Right lobe of liver (tissue), 6 donors: ENCODE data around the gene RASA2. TPM values are rescaled to one million over a fixed set of nuclear protein-coding genes. Genes with fewer than 3 reads are reported as not detected.

Source experiments
- ATAC-seq, 4 donors: fragments of 200-7000 bp; cut with Tn5 transposase; one replicate each; pipeline ENCODE4 v1.9.1; 2020; ENCODE audit warnings: mild to moderate bottlenecking in 4 of 4, moderate library complexity in 4 of 4
- DNase-seq, 3 donors: peaks; one replicate each; pipeline ENCODE4 v3.0.0-alpha.2; 2020
- H3K27ac ChIP-seq, 3 donors: fragments of 200-600 bp; one replicate each; pipeline ENCODE4 v1.8.0; 2022
- H3K27me3 ChIP-seq, 2 donors: fragments of 200-600 bp; one replicate each; pipeline ENCODE4 v1.8.0; 2022
- H3K36me3 ChIP-seq, 4 donors: fragments of 200-600 bp; sonication (generic) in 1 of 4; one replicate each; pipeline versions ENCODE4 v1.5.1 to v1.8.0; 2017 to 2022; ENCODE audit warnings: control low read depth in 1 of 4
- H3K4me1 ChIP-seq, 4 donors: fragments of 200-600 bp; sonication (generic) in 1 of 4; one replicate each; pipeline versions ENCODE4 v1.5.1 to v1.8.0; 2017 to 2022; ENCODE audit warnings: control low read depth in 1 of 4
- H3K4me3 ChIP-seq, 3 donors: fragments of 200-600 bp; one replicate each; pipeline ENCODE4 v1.8.0; 2022
- H3K9me3 ChIP-seq, 4 donors: fragments of 200-600 bp; sonication (generic) in 1 of 4; one replicate each; pipeline versions ENCODE4 v1.5.1 to v1.8.0; 2017 to 2022; ENCODE audit warnings: control low read depth in 1 of 4
- CTCF ChIP-seq, 4 donors: fragments of 200-600 bp in 3 of 4; fragments of 450-650 bp in 1 of 4; IDR thresholded peaks; one replicate each; pipeline versions ENCODE4 v1.5.1 to v1.8.0; 2016 to 2022; ENCODE audit warnings: antibody characterized with exemption in 4 of 4, mild to moderate bottlenecking in 2 of 4
- POLR2A ChIP-seq: fragments of 450-650 bp; IDR thresholded peaks from one replicate; pipeline ENCODE4 v1.6.1; 2017; ENCODE audit warnings: antibody characterized with exemption, mild to moderate bottlenecking
- WGBS: methylation state at CpG from one replicate; pipeline ENCODE4 v1.1.6; 2018; ENCODE audit warnings: low coverage, low lambda C conversion rate; ENCODE audit not compliant: insufficient coverage; ENCODE audit errors: missing lambda C conversion rate; 5-methylcytosine and 5-hydroxymethylcytosine counted together
- intact Hi-C, 2 donors: fragments of 100-400 bp; cut with DNase I; formaldehyde crosslinking; loops; one replicate each; pipeline versions ENCODE4 v1.11.2 to v1.14.1; 2022
- total RNA-seq, 6 experiments: library from RNA; depleted of rRNA in 2 of 6; stranded (reverse); fragments of >200 nt in 2 of 6; fragmentation: NEBNext Ultra II Directional in 3 of 6; extraction: Animal tissue kit (Norgen Biotek cat#: 25700) in 3 of 6; gene quantifications; one replicate each; pipeline versions ENCODE4 v1.1.0 to v1.2.4, GENCODE V29; 2016 to 2023
- donor health status: DM: no; HTN: yes; CAD: no.
- donor health status: DM: no; HTN: no; CAD: no.
- donor health status: DM: no; HTN: no; CAD: no.
- donor health status: DM: no; HTN: yes; CAD: no.
- donor health status: DM: no; HTN: yes; CAD: no.

The RASA2 gene
- total RNA-seq, 6 experiments from 2014 or later: 3.5 to 7.9 (median 5.5) TPM

GRCh38 chr3:141632779-141633374, 146.1 kb downstream of the RASA2 start:
- no peak overlapping the region for H3K4me3 ChIP-seq
- no peak for TF ChIP-seq CTCF (IDR thresholded peaks at IDR 0.05)
- no peak for TF ChIP-seq POLR2A
- H3K27me3 ChIP-seq: no peaks in the 10 kb centered on the region
- no peaks in the 10 kb centered on the region for H3K4me1 ChIP-seq
- DNase-seq (no peak), ATAC-seq (no peak)
- H3K27ac ChIP-seq: no peak overlapping the region
- intact Hi-C loops: no loop called here
- H3K36me3 ChIP-seq: no peaks in the 10 kb centered on the region
- 65% methylated on average over 4 of the region's 4 CpGs for WGBS
- H3K9me3 ChIP-seq: no peaks in the 10 kb centered on the region

- WGBS: 24% methylated on average over 2 of the region's 2 CpGs
- Histone ChIP-seq H3K4me1 (peaks cover 0 to 4% (median 0%) of the 10 kb centered on the region in 4 donors), H3K27ac (no peak overlapping the region), H3K36me3 (no peaks in the 10 kb centered on the region), H3K9me3 (no peaks in the 10 kb centered on the region), H3K4me3 (no peak overlapping the region), H3K27me3 (no peaks in the 10 kb centered on the region)
- no peak for TF ChIP-seq POLR2A
- no peak for TF ChIP-seq CTCF (IDR thresholded peaks at IDR 0.05)
- intact Hi-C loops: no loop called here
- DNase-seq: no peak
- ATAC-seq: no peak
These were observed 155.4 kb downstream of the RASA2 start for GRCh38 chr3:141642215-141642614.

DNA sequence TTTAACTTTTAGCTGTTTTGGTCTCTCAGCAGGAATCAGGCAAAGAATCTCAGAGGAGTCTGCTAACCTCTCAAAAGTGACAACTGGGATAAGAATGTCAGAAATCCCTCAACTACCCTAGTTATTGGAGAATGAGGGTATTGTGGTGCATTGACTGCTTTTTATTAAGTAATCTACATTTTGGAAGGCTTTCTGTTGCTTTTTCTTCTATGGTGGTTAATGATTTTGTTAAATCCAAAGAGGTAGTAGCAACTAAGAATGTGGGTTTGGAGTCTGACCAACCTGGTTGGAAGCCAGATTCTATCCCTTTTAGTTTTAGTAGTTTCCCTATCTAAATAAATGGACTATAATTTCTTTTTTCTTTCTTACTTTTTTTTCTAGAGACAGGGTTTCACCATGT, 156.6 kb downstream of the RASA2 start:
- no peak for TF ChIP-seq POLR2A
- TF ChIP-seq CTCF (IDR thresholded peaks at IDR 0.05): no peak
- H3K27me3 ChIP-seq: no peaks in the 10 kb centered on the region
- H3K4me3 ChIP-seq: no peak overlapping the region
- intact Hi-C loops: no loop called here
- DNase-seq: no peak
- H3K27ac ChIP-seq: no peak overlapping the region
- H3K36me3 ChIP-seq: no peaks in the 10 kb centered on the region
- no peak for ATAC-seq
- H3K4me1 ChIP-seq: peaks cover 0 to 4% (median 0%) of the 10 kb centered on the region in 4 donors
- no peaks in the 10 kb centered on the region for H3K9me3 ChIP-seq

GRCh38 chr3:141643796-141644195, 157.0 kb downstream of the RASA2 start:
- intact Hi-C loops: no loop called here
- 83% methylated on average over 1 of the region's 1 CpG for whole genome bisulfite sequencing
- no peak overlapping the region for H3K4me3 ChIP-seq
- H3K27me3 ChIP-seq: no peaks in the 10 kb centered on the region
- DNase-seq: no peak
- peaks cover 0 to 4% (median 0%) of the 10 kb centered on the region in 4 donors for H3K4me1 ChIP-seq
- no peak for ATAC-seq
- no peak for TF ChIP-seq POLR2A
- no peak for TF ChIP-seq CTCF (IDR thresholded peaks at IDR 0.05)
- H3K9me3 ChIP-seq: no peaks in the 10 kb centered on the region
- no peaks in the 10 kb centered on the region for H3K36me3 ChIP-seq
- H3K27ac ChIP-seq: no peak overlapping the region

GRCh38 chr3:141644931-141645330, 158.1 kb downstream of the RASA2 start:
- no peak overlapping the region for H3K27ac ChIP-seq
- no peaks in the 10 kb centered on the region for H3K9me3 ChIP-seq
- H3K36me3 ChIP-seq: no peaks in the 10 kb centered on the region
- H3K4me1 ChIP-seq: peaks cover 0 to 4% (median 0%) of the 10 kb centered on the region in 4 donors
- intact Hi-C loops: no loop called here
- no peaks in the 10 kb centered on the region for H3K27me3 ChIP-seq
- TF ChIP-seq CTCF (IDR thresholded peaks at IDR 0.05) (peak; percentile 53 to 70 (median 64)), POLR2A (no peak)
- DNase-seq (peak; percentile 84 to 88 (median 88)), ATAC-seq (peak; percentile 86 to 92 (median 90))
- WGBS: 9% methylated on average over 4 of the region's 5 CpGs
- H3K4me3 ChIP-seq: no peak overlapping the region
